ENCODE data around the gene STAC.

DNA sequence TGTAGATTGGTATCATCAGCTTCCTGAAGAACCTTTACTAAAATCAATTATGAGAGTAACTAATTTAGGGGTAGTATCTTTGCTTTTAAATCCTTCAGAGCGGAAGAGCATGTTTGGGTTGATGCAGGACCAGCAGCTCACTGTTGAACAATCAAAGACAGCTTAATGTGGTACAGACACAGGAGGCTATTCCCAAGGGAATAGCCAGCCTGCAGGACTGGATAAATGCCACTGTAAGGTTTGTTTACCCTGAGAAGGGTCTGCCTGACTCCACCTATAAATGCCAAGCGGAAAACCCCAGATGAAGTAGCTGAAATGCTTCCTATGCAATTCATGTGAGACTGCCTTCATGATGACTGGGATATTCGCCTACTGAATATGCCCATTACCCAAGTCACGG is 16.0 kb upstream of the STAC start:
- TF ChIP-seq POLR2AphosphoS5 (IDR thresholded peaks at IDR 0.05; ENCODE audit: borderline replicate concordance, low read depth, low read length), result no peak
- no peak for TF ChIP-seq EZH2 (IDR thresholded peaks at IDR 0.05)
- no peak for TF ChIP-seq FOXP2 (optimal IDR thresholded peaks at IDR 0.05; ENCODE audit: control extremely low read depth, extremely low read length, insufficient read depth)

Measured in SK-N-MC (cell line).